ENCODE measurements around the gene MET. TPM values are rescaled to one million over a fixed set of nuclear protein-coding genes. Genes with fewer than 3 reads are reported as not detected.

The MET gene
- polyA plus RNA-seq, 1 donor, result 10.6 TPM

DNA sequence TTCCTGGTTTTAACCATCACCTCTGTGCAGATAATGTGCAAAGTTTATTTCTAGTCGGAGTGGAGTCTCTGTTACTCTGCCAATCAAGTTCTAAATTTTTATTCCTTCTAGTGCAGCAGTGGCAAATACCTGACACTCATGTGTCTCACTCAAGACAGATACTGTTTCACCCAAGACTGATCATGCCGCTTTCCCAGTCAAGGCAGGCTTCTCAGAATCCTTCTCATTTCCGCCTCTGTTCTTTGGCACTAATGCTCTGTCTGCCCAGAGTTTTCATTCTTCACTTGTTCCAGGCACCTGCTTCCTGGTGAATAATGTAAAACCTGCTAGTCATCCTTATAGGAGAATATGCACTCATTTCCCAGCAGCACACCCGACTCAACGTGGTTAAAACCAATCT, 24.7 kb downstream of the MET start:
- H3K9me3 ChIP-seq (ENCODE audit: control insufficient read depth, low read depth, low read length), result no peaks in the 10 kb centered on the region
- WGBS (ENCODE audit: insufficient coverage, low lambda C conversion rate), result 92% methylated on average over 4 of the region's 5 CpGs
- H3K27ac ChIP-seq (ENCODE audit: low read length), result no peak overlapping the region
- no peaks in the 10 kb centered on the region for H3K36me3 ChIP-seq (ENCODE audit: control insufficient read depth, insufficient read depth, low read length)
- H3K27me3 ChIP-seq (ENCODE audit: control insufficient read depth, insufficient read depth, low read length), result no peaks in the 10 kb centered on the region
- DNase-seq, result no peak
- no peaks in the 10 kb centered on the region for H3K4me1 ChIP-seq (ENCODE audit: control insufficient read depth, insufficient read depth, low read length)
- H3K4me3 ChIP-seq (ENCODE audit: low read length), result no peak overlapping the region

DNA sequence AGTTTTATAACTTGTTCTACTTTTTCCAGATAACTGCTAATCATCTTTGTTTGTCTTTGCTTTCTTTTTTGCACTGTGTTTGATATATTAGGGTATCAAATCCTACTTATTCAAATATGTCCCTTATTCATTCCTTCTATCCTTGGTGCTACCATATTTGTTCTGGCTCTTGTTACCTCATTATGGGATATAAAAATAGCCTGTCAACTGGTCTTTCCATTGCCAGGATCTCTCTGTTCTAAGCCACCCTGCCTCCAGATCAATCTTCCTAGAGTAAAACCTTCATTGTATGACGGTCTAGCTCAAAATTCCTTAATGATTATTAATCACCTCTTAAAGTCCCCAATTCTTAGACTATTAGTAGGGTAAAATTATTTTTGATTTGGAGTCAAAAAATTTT, 25.2 kb downstream of the MET start:
- H3K9me3 ChIP-seq (ENCODE audit: control insufficient read depth, low read depth, low read length), result no peaks in the 10 kb centered on the region
- H3K27me3 ChIP-seq (ENCODE audit: control insufficient read depth, insufficient read depth, low read length), result no peaks in the 10 kb centered on the region
- no peak overlapping the region for H3K27ac ChIP-seq (ENCODE audit: low read length)
- DNase-seq, result no peak
- no peaks in the 10 kb centered on the region for H3K4me1 ChIP-seq (ENCODE audit: control insufficient read depth, insufficient read depth, low read length)
- H3K36me3 ChIP-seq (ENCODE audit: control insufficient read depth, insufficient read depth, low read length), result no peaks in the 10 kb centered on the region
- WGBS (ENCODE audit: insufficient coverage, low lambda C conversion rate), result no CpG with 5 or more reads among the region's 1 CpG
- no peak overlapping the region for H3K4me3 ChIP-seq (ENCODE audit: low read length)

DNA sequence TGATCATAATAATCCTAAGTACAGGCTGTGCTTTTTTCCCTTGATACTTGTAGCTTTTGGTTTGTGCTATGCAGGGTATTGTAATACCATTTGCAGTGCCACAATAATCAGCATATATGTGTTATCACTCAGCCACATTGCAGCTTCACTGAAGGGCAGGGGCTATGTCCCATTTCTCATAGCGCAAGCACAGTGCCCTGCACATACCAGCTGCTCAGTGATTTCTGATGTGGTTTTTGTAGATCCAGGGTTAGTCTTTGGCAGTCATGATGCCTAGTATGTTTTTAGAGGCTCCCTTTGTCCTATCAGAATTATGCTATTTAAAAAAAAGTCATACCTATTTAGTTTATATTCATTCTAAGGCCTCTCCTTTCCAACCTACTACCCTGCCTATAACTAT, 25.8 kb downstream of the MET start:
- Histone ChIP-seq H3K4me3 (ENCODE audit: low read length) (no peak overlapping the region), H3K9me3 (ENCODE audit: control insufficient read depth, low read depth, low read length) (no peaks in the 10 kb centered on the region), H3K36me3 (ENCODE audit: control insufficient read depth, insufficient read depth, low read length) (no peaks in the 10 kb centered on the region), H3K27ac (ENCODE audit: low read length) (no peak overlapping the region), H3K4me1 (ENCODE audit: control insufficient read depth, insufficient read depth, low read length) (no peaks in the 10 kb centered on the region), H3K27me3 (ENCODE audit: control insufficient read depth, insufficient read depth, low read length) (no peaks in the 10 kb centered on the region)
- DNase-seq, result no peak
- no CpG with 5 or more reads among the region's 1 CpG for WGBS (ENCODE audit: insufficient coverage, low lambda C conversion rate)

DNA sequence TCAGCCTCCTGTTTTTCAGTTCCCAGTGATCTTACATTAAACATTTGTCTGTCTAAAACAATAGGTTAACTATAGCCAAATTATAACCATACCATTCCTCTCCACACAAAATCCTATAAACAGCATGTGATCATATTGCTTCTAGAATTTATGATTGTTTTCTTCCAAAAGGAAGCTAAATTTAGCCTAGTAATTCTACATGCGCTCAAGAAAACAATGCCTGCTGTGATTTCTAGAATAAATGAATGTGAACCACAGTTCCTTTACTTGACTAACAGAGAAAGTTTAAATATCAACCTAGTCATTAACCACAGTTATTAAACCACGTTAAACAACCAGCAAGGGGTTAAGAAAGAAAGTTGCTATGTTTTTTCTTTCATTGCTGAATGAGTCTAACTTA, 26.4 kb downstream of the MET start:
- H3K4me3 ChIP-seq (ENCODE audit: low read length), result no peak overlapping the region
- H3K27ac ChIP-seq (ENCODE audit: low read length), result no peak overlapping the region
- H3K9me3 ChIP-seq (ENCODE audit: control insufficient read depth, low read depth, low read length), result no peaks in the 10 kb centered on the region
- no peak for DNase-seq
- H3K36me3 ChIP-seq (ENCODE audit: control insufficient read depth, insufficient read depth, low read length), result no peaks in the 10 kb centered on the region
- no CpG with 5 or more reads among the region's 2 CpGs for WGBS (ENCODE audit: insufficient coverage, low lambda C conversion rate)
- no peaks in the 10 kb centered on the region for H3K27me3 ChIP-seq (ENCODE audit: control insufficient read depth, insufficient read depth, low read length)
- no peaks in the 10 kb centered on the region for H3K4me1 ChIP-seq (ENCODE audit: control insufficient read depth, insufficient read depth, low read length)

DNA sequence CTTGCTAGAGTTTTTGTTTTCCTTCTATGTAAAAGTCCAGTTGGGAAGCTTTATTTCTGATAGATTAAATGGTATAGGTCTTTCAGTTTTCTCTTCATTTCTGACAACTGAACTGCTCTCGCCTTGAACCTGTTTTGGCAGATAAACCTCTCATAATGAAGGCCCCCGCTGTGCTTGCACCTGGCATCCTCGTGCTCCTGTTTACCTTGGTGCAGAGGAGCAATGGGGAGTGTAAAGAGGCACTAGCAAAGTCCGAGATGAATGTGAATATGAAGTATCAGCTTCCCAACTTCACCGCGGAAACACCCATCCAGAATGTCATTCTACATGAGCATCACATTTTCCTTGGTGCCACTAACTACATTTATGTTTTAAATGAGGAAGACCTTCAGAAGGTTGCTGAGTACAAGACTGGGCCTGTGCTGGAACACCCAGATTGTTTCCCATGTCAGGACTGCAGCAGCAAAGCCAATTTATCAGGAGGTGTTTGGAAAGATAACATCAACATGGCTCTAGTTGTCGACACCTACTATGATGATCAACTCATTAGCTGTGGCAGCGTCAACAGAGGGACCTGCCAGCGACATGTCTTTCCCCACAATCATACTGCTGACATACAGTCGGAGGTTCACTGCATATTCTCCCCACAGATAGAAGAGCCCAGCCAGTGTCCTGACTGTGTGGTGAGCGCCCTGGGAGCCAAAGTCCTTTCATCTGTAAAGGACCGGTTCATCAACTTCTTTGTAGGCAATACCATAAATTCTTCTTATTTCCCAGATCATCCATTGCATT, 27.1 kb downstream of the MET start:
- DNase-seq, result peak; percentile 33 to 61
- no peak overlapping the region for H3K4me3 ChIP-seq (ENCODE audit: low read length)
- 58% methylated on average over 2 of the region's 12 CpGs for WGBS (ENCODE audit: insufficient coverage, low lambda C conversion rate)
- H3K9me3 ChIP-seq (ENCODE audit: control insufficient read depth, low read depth, low read length), result no peaks in the 10 kb centered on the region
- no peaks in the 10 kb centered on the region for H3K36me3 ChIP-seq (ENCODE audit: control insufficient read depth, insufficient read depth, low read length)
- no peak overlapping the region for H3K27ac ChIP-seq (ENCODE audit: low read length)
- H3K27me3 ChIP-seq (ENCODE audit: control insufficient read depth, insufficient read depth, low read length), result no peaks in the 10 kb centered on the region
- no peaks in the 10 kb centered on the region for H3K4me1 ChIP-seq (ENCODE audit: control insufficient read depth, insufficient read depth, low read length)

DNA sequence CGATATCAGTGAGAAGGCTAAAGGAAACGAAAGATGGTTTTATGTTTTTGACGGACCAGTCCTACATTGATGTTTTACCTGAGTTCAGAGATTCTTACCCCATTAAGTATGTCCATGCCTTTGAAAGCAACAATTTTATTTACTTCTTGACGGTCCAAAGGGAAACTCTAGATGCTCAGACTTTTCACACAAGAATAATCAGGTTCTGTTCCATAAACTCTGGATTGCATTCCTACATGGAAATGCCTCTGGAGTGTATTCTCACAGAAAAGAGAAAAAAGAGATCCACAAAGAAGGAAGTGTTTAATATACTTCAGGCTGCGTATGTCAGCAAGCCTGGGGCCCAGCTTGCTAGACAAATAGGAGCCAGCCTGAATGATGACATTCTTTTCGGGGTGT, 27.7 kb downstream of the MET start:
- no peaks in the 10 kb centered on the region for H3K36me3 ChIP-seq (ENCODE audit: control insufficient read depth, insufficient read depth, low read length)
- no peaks in the 10 kb centered on the region for H3K4me1 ChIP-seq (ENCODE audit: control insufficient read depth, insufficient read depth, low read length)
- no peak overlapping the region for H3K4me3 ChIP-seq (ENCODE audit: low read length)
- no peaks in the 10 kb centered on the region for H3K27me3 ChIP-seq (ENCODE audit: control insufficient read depth, insufficient read depth, low read length)
- DNase-seq, result no peak
- H3K27ac ChIP-seq (ENCODE audit: low read length), result no peak overlapping the region
- WGBS (ENCODE audit: insufficient coverage, low lambda C conversion rate), result 100% methylated on average over 1 of the region's 6 CpGs
- no peaks in the 10 kb centered on the region for H3K9me3 ChIP-seq (ENCODE audit: control insufficient read depth, low read depth, low read length)

DNA sequence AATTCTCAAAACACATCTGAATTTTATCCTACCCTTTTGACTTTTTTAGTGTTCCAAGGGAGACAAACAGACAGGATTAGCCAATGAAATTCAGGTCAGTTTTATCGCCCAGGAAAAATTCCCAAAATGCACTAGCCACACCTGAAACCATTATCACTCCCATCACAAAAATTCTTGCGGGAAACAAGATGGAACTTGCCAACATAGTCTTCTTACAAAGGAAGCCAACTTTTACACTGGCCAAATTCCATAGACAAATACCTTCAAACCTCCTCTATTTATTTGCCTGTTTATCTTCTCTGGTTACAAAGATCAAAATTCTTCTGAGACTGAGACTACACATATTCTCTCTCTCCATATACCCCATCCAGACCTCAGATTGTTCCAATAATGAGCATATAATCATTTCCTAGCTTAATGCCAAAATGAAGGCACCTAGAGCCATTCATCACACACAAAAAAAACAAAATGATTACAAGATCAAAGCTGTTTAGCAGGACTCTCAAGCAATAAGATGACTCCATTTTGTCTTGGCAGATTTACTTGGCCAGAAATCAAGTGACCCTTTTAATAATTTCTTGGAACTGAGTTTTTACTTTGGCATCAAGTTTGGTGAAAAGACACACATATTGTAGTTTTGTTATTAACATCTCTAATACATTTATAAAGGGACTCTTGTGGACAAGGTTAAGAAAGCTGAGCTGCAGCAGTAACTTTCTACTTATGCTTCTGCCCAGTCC, 30.2 kb downstream of the MET start:
- no peak overlapping the region for H3K4me3 ChIP-seq (ENCODE audit: low read length)
- WGBS (ENCODE audit: insufficient coverage, low lambda C conversion rate), result 100% methylated on average over 1 of the region's 2 CpGs

DNA sequence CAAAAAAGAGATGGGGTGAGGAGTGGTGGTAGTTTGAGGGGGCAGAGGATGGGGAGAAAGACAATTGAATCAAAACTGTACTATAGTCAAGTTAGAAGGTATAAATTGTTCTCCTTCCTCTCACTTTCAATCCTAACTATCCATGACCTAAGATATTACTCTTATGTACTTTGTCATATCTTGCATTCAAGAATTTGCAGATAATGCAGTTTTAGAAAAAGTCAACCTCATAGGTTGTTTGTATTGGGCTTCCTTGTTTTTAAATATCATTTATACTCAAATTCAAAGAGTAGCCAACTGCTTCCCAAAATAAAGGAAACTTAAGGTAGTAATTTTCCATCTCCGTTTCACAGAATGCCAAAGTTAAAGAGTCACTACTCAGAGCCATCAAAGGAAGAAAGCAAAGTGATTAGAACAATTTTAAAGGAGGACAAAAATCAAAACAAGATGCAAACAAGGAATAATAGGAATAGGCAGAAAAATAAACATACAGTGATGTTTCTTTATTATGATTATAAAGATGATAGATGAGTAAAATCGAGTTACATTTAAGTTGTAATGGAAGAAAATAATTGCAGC, 32.7 kb downstream of the MET start:
- WGBS (ENCODE audit: insufficient coverage, low lambda C conversion rate), result 100% methylated on average over 1 of the region's 2 CpGs
- H3K9me3 ChIP-seq (ENCODE audit: control insufficient read depth, low read depth, low read length), result no peaks in the 10 kb centered on the region
- no peaks in the 10 kb centered on the region for H3K27me3 ChIP-seq (ENCODE audit: control insufficient read depth, insufficient read depth, low read length)
- H3K4me1 ChIP-seq (ENCODE audit: control insufficient read depth, insufficient read depth, low read length), result no peaks in the 10 kb centered on the region
- DNase-seq, result no peak
- H3K27ac ChIP-seq (ENCODE audit: low read length), result no peak overlapping the region
- no peak overlapping the region for H3K4me3 ChIP-seq (ENCODE audit: low read length)
- no peaks in the 10 kb centered on the region for H3K36me3 ChIP-seq (ENCODE audit: control insufficient read depth, insufficient read depth, low read length)

More for the DNA sequence above, 30.2 kb downstream of the MET start:
- Histone ChIP-seq H3K27me3 (ENCODE audit: control insufficient read depth, insufficient read depth, low read length) (no peaks in the 10 kb centered on the region), H3K9me3 (ENCODE audit: control insufficient read depth, low read depth, low read length) (no peaks in the 10 kb centered on the region), H3K4me1 (ENCODE audit: control insufficient read depth, insufficient read depth, low read length) (no peaks in the 10 kb centered on the region), H3K27ac (ENCODE audit: low read length) (no peak overlapping the region), H3K36me3 (ENCODE audit: control insufficient read depth, insufficient read depth, low read length) (no peaks in the 10 kb centered on the region)
- no peak for DNase-seq

DNA sequence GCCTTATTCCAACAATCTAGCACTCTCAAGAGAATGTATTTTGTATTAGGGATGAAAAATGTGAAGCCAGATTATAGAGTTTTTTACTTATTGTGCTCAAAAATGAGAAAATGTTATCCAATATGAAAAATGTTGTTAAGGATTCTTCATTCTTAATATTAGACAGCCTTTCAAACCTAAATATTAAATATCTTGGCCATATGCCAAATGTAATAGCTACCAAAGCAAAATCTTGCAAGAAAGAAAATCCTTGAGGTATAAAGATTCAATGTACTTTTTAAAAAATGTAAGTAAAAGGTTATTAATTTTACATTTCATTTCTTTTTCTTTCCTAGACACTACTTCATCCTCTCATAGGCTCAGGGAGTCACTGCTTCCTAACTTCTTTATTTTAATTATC, 33.4 kb downstream of the MET start:
- H3K4me1 ChIP-seq (ENCODE audit: control insufficient read depth, insufficient read depth, low read length), result no peaks in the 10 kb centered on the region
- H3K4me3 ChIP-seq (ENCODE audit: low read length), result no peak overlapping the region
- no peak for DNase-seq

DNA sequence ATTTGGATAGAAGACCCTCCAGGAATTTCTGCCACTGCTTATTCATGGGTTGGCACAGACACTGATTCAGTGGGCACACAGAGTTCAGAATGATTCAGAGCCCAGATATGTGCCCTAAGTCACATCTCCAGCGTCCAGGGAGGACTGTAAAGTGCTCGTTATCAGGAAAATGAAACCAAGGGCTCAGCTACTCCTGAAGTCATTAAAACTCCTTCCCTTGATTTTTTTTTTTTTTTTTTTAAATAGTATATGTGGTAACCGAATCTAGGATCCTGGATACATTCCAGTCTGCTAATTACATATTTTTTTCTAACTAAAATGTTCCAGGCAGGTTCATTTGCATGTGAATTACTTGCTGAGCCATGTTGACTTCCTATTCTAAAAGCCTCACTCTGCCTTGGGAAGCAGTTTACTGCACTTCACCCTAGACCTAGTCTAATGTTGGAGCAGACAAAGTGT, 34.7 kb downstream of the MET start:
- no CpG with 5 or more reads among the region's 3 CpGs for WGBS (ENCODE audit: insufficient coverage, low lambda C conversion rate)
- no peaks in the 10 kb centered on the region for H3K4me1 ChIP-seq (ENCODE audit: control insufficient read depth, insufficient read depth, low read length)
- no peak overlapping the region for H3K4me3 ChIP-seq (ENCODE audit: low read length)
- no peaks in the 10 kb centered on the region for H3K9me3 ChIP-seq (ENCODE audit: control insufficient read depth, low read depth, low read length)
- H3K27me3 ChIP-seq (ENCODE audit: control insufficient read depth, insufficient read depth, low read length), result no peaks in the 10 kb centered on the region
- DNase-seq, result peak; percentile 33 to 50
- H3K27ac ChIP-seq (ENCODE audit: low read length), result peak overlapping the region; percentile 27
- no peaks in the 10 kb centered on the region for H3K36me3 ChIP-seq (ENCODE audit: control insufficient read depth, insufficient read depth, low read length)

More for the DNA sequence above, 33.4 kb downstream of the MET start:
- H3K27me3 ChIP-seq (ENCODE audit: control insufficient read depth, insufficient read depth, low read length), result no peaks in the 10 kb centered on the region
- H3K9me3 ChIP-seq (ENCODE audit: control insufficient read depth, low read depth, low read length), result no peaks in the 10 kb centered on the region
- no peak overlapping the region for H3K27ac ChIP-seq (ENCODE audit: low read length)
- H3K36me3 ChIP-seq (ENCODE audit: control insufficient read depth, insufficient read depth, low read length), result no peaks in the 10 kb centered on the region
